H1 (cell line): Measurements from ENCODE around the gene TNFSF18. TPM values are rescaled to one million over a fixed set of nuclear protein-coding genes. Genes with fewer than 3 reads are reported as not detected.

Experiments
- CTCF ChIA-PET: fragments of 300-600 bp; sonication (Branson Sonifier 250); formaldehyde crosslinking; loops from one replicate; lab custom pipeline; 2021; ENCODE audit not compliant: partially characterized antibody; lab: Charles Lee
- POLR2A ChIA-PET: fragments of 300-600 bp; sonication (Branson Sonifier 250); formaldehyde crosslinking; loops from one replicate; lab custom pipeline; 2021; ENCODE audit warnings: inconsistent platforms; ENCODE audit not compliant: partially characterized antibody; lab: Charles Lee
- DNase-seq, 2 experiments: peaks; one replicate each; pipeline versions ENCODE4 v3.0.0 to v3.0.0-alpha.2; 2010 to 2022; ENCODE audit warnings: low spot score in 2 of 2, low read depth in 1 of 2, mixed read lengths in 1 of 2
- FAIRE-seq: peaks from 2 replicates; lab custom pipeline; 2011; peaks lifted over from hg19 to GRCh38; lab: Jason Lieb, UNC
- H2AFZ ChIP-seq: 2 replicates; pipeline ENCODE4 v1.8.1; 2012; ENCODE audit warnings: low read length, inconsistent platforms
- H2AK5ac ChIP-seq: 2 replicates; pipeline ENCODE4 v1.6.1; 2013; ENCODE audit warnings: low read depth, low read length
- H2BK120ac ChIP-seq: replicated peaks from 2 replicates; pipeline ENCODE3; 2013; ENCODE audit warnings: low read depth, low read length, inconsistent platforms
- H2BK12ac ChIP-seq: 2 replicates; pipeline ENCODE4 v1.6.1; 2013; ENCODE audit warnings: low read depth, low read length
- H2BK15ac ChIP-seq: 2 replicates; pipeline ENCODE4 v1.6.1; 2013; ENCODE audit warnings: low read length
- H2BK20ac ChIP-seq: 2 replicates; pipeline ENCODE4 v1.6.1; 2013; ENCODE audit warnings: low read length
- H2BK5ac ChIP-seq: 2 replicates; pipeline ENCODE4 v1.6.1; 2013; ENCODE audit warnings: low read depth, low read length
- H3K14ac ChIP-seq: 2 replicates; pipeline ENCODE4 v1.6.1; 2013; ENCODE audit warnings: inconsistent platforms; ENCODE audit not compliant: insufficient read length
- H3K18ac ChIP-seq: 2 replicates; pipeline ENCODE4 v1.6.1; 2013; ENCODE audit warnings: low read length; ENCODE audit errors: extremely low read depth
- H3K23ac ChIP-seq: 2 replicates; pipeline ENCODE4 v1.6.1; 2013; ENCODE audit warnings: inconsistent platforms; ENCODE audit not compliant: insufficient read length
- H3K23me2 ChIP-seq: 2 replicates; pipeline ENCODE4 v1.6.1; 2013; ENCODE audit warnings: low read depth, low read length
- H3K27ac ChIP-seq: 2 replicates; pipeline ENCODE4 v1.6.1; 2011; ENCODE audit warnings: low read depth, low read length, inconsistent platforms
- H3K27me3 ChIP-seq, 4 experiments: replicated peaks in 1 of 4; 1 replicate in 1 of 4; 2 replicates in 3 of 4; pipeline versions ENCODE4 v1.6.1 to v1.8.1; 2011 to 2013; ENCODE audit warnings: low read length in 3 of 4, mild to moderate bottlenecking in 3 of 4, inconsistent platforms in 2 of 4, mixed read lengths in 2 of 4, moderate library complexity in 1 of 4; ENCODE audit not compliant: control insufficient read depth in 3 of 4, insufficient read depth in 3 of 4; ENCODE audit errors: extremely low read depth in 1 of 4
- H3K36me3 ChIP-seq, 4 experiments: 2 replicates each; pipeline versions ENCODE4 v1.6.1 to v1.8.1; 2011 to 2013; ENCODE audit warnings: mild to moderate bottlenecking in 4 of 4, low read length in 3 of 4, moderate library complexity in 2 of 4, control low read depth in 1 of 4, inconsistent platforms in 1 of 4; ENCODE audit not compliant: insufficient read depth in 4 of 4, control insufficient read depth in 2 of 4
- H3K4ac ChIP-seq: replicated peaks from 2 replicates; pipeline ENCODE3; 2013; ENCODE audit warnings: low read length, low read depth, mixed read lengths, inconsistent platforms; ENCODE audit not compliant: insufficient read length
- H3K4me1 ChIP-seq, 4 experiments: replicated peaks in 1 of 4; 1 replicate in 1 of 4; 2 replicates in 3 of 4; pipeline versions ENCODE4 v1.6.1 to v1.8.1; 2011 to 2013; ENCODE audit warnings: low read length in 3 of 4, inconsistent platforms in 2 of 4, mixed read lengths in 1 of 4; ENCODE audit not compliant: insufficient read depth in 4 of 4, control insufficient read depth in 3 of 4
- H3K4me2 ChIP-seq, 2 experiments: 2 replicates each; pipeline versions ENCODE4 v1.6.1 to v1.8.1; 2011 to 2013; ENCODE audit warnings: low read depth in 2 of 2, low read length in 2 of 2, control low read depth in 1 of 2, inconsistent platforms in 1 of 2, mild to moderate bottlenecking in 1 of 2; ENCODE audit not compliant: insufficient read depth in 1 of 2
- H3K4me3 ChIP-seq, 4 experiments: fragments of 200-600, 300-600 bp in 1 of 4; sonication (generic), shearing (Covaris generic), sonication (Bioruptor Twin) in 1 of 4; 2 replicates each; pipeline versions ENCODE4 v1.5.1 to v1.8.1; 2011 to 2016; ENCODE audit warnings: low read length in 4 of 4, low read depth in 3 of 4, control low read depth in 2 of 4, inconsistent platforms in 2 of 4, mild to moderate bottlenecking in 2 of 4, mixed read lengths in 1 of 4, moderate library complexity in 1 of 4; ENCODE audit not compliant: insufficient read depth in 2 of 4; ENCODE audit errors: extremely low read depth in 1 of 4
- H3K56ac ChIP-seq: replicated peaks from 2 replicates; pipeline ENCODE3; 2013; ENCODE audit warnings: low read depth, mild to moderate bottlenecking, mixed read lengths, low read length, inconsistent platforms; ENCODE audit not compliant: insufficient read length
- H3K79me1 ChIP-seq: 2 replicates; pipeline ENCODE4 v1.6.1; 2013; ENCODE audit warnings: low read depth, low read length, control low read depth
- H3K79me2 ChIP-seq, 2 experiments: 2 replicates each; pipeline versions ENCODE4 v1.6.1 to v1.8.1; 2012 to 2013; ENCODE audit warnings: low read length in 2 of 2, mild to moderate bottlenecking in 2 of 2, inconsistent platforms in 1 of 2; ENCODE audit not compliant: insufficient read depth in 2 of 2, control insufficient read depth in 1 of 2
- H3K9ac ChIP-seq, 4 experiments: replicated peaks in 1 of 4; 1 replicate in 1 of 4; 2 replicates in 3 of 4; pipeline versions ENCODE4 v1.6.1 to v1.8.1; 2011 to 2013; ENCODE audit warnings: low read depth in 3 of 4, low read length in 3 of 4, control low read depth in 2 of 4, mild to moderate bottlenecking in 2 of 4, moderate library complexity in 2 of 4, inconsistent platforms in 1 of 4; ENCODE audit errors: extremely low read depth in 1 of 4
- H3K9me3 ChIP-seq, 2 experiments: 2 replicates each; pipeline versions ENCODE4 v1.6.1 to v1.8.1; 2012 to 2013; ENCODE audit warnings: mild to moderate bottlenecking in 2 of 2, moderate library complexity in 2 of 2, control low read depth in 1 of 2, inconsistent platforms in 1 of 2, low read depth in 1 of 2, low read length in 1 of 2, mixed read lengths in 1 of 2; ENCODE audit not compliant: insufficient read depth in 2 of 2
- H4K20me1 ChIP-seq, 2 experiments: replicated peaks in 1 of 2; 2 replicates each; pipeline versions ENCODE3 to v1.8.1; 2011 to 2013; ENCODE audit warnings: inconsistent platforms in 2 of 2, low read length in 2 of 2, mild to moderate bottlenecking in 1 of 2; ENCODE audit not compliant: insufficient read depth in 2 of 2, control insufficient read depth in 1 of 2
- H4K5ac ChIP-seq: 2 replicates; pipeline ENCODE4 v1.6.1; 2013; ENCODE audit warnings: low read length, low read depth, mixed read lengths, inconsistent platforms; ENCODE audit not compliant: insufficient read length
- H4K8ac ChIP-seq: 2 replicates; pipeline ENCODE4 v1.8.0; 2013; ENCODE audit warnings: mild to moderate bottlenecking, moderate library complexity, low read length, inconsistent platforms; ENCODE audit not compliant: insufficient read depth; ENCODE audit errors: extremely low read depth
- H4K91ac ChIP-seq: replicated peaks from 2 replicates; pipeline ENCODE3; 2013; ENCODE audit warnings: low read length, mixed read lengths, inconsistent platforms; ENCODE audit not compliant: insufficient read length
- BACH1 ChIP-seq: IDR thresholded peaks from 2 replicates; pipeline ENCODE4 v1.6.1; 2012; ENCODE audit warnings: low read length, improper control_type of control experiment
- CTBP2 ChIP-seq: IDR thresholded peaks from 2 replicates; pipeline ENCODE4 v1.7.0; 2011; ENCODE audit warnings: borderline replicate concordance, mild to moderate bottlenecking, moderate library complexity, mixed read lengths, low read length; ENCODE audit not compliant: insufficient read depth, insufficient read length
- EGR1 ChIP-seq: IDR thresholded peaks from 2 replicates; pipeline ENCODE4 v1.6.1; 2011; ENCODE audit warnings: low read depth, low read length, borderline replicate concordance
- EZH2 ChIP-seq: fragments of 200-600 bp; sonication (generic); IDR thresholded peaks from 2 replicates; pipeline ENCODE4 v1.7.1; 2012; ENCODE audit warnings: low read depth, mild to moderate bottlenecking, moderate library complexity, low read length, inconsistent platforms; ENCODE audit not compliant: severe bottlenecking
- GTF2F1 ChIP-seq: IDR thresholded peaks from 2 replicates; pipeline ENCODE4 v1.6.1; 2012; ENCODE audit warnings: low read depth, low read length, improper control_type of control experiment, borderline replicate concordance
- HDAC6 ChIP-seq: IDR thresholded peaks from one replicate; pipeline ENCODE4 v1.7.1; 2012; ENCODE audit warnings: low read depth, mild to moderate bottlenecking, inconsistent platforms, low read length, moderate library complexity
- MAFK ChIP-seq: IDR thresholded peaks from 2 replicates; pipeline ENCODE4 v1.6.1; 2012; ENCODE audit warnings: low read depth, mild to moderate bottlenecking, improper control_type of control experiment, low read length
- POLR2A ChIP-seq, 2 experiments: IDR thresholded peaks; 1 replicate in 1 of 2; 2 replicates in 1 of 2; pipeline ENCODE4 v1.6.1; 2011; ENCODE audit warnings: low read depth in 2 of 2, low read length in 2 of 2, mild to moderate bottlenecking in 2 of 2; ENCODE audit errors: control extremely low read depth in 1 of 2
- RAD21 ChIP-seq, 2 experiments: IDR thresholded peaks in 1 of 2; conservative IDR thresholded peaks in 1 of 2; 2 replicates each; pipeline ENCODE4 v1.6.1; 2011; ENCODE audit warnings: low read depth in 2 of 2, low read length in 2 of 2, improper control_type of control experiment in 1 of 2, inconsistent platforms in 1 of 2, mild to moderate bottlenecking in 1 of 2, moderate library complexity in 1 of 2
- SIN3A ChIP-seq, 2 experiments: IDR thresholded peaks in 1 of 2; conservative IDR thresholded peaks in 1 of 2; 2 replicates each; pipeline ENCODE4 v1.6.1; 2011 to 2012; ENCODE audit warnings: low read length in 2 of 2, improper control_type of control experiment in 1 of 2, low read depth in 1 of 2, mild to moderate bottlenecking in 1 of 2
- SIRT6 ChIP-seq: IDR thresholded peaks from one replicate; pipeline ENCODE4 v1.7.1; 2012; ENCODE audit warnings: low read length, inconsistent platforms
- SUZ12 ChIP-seq: fragments of 200-600 bp; sonication (generic); IDR thresholded peaks from 2 replicates; pipeline ENCODE4 v1.6.1; 2012; ENCODE audit warnings: mild to moderate bottlenecking, inconsistent platforms, low read length, moderate library complexity, mixed read lengths
- TAF7 ChIP-seq: optimal IDR thresholded peaks from 2 replicates; pipeline ENCODE3; 2011; ENCODE audit warnings: low read depth, mild to moderate bottlenecking, inconsistent platforms, low read length, moderate library complexity, borderline replicate concordance
- TBP ChIP-seq: IDR thresholded peaks from 2 replicates; pipeline ENCODE4 v1.6.1; 2011; ENCODE audit warnings: low read depth, low read length, improper control_type of control experiment
- TCF12 ChIP-seq: IDR thresholded peaks from 2 replicates; pipeline ENCODE4 v1.6.1; 2011; ENCODE audit warnings: low read depth, mild to moderate bottlenecking, low read length
- YY1 ChIP-seq: IDR thresholded peaks from 2 replicates; pipeline ENCODE4 v1.6.1; 2011; ENCODE audit warnings: low read depth, mild to moderate bottlenecking, low read length
- polyA plus RNA-seq, 7 experiments: library from polyadenylated mRNA; depleted of rRNA in 3 of 7; stranded (reverse) in 5 of 7; unstranded in 2 of 7; fragments of >200 nt in 5 of 7; fragments of 200-250 nt in 2 of 7; gene quantifications; 1 replicate in 5 of 7; 2 replicates in 1 of 7; 4 replicates in 1 of 7; pipeline versions ENCODE4 v1.2.1 to v1.2.3, GENCODE V29; 2011 to 2013; ENCODE audit warnings: missing spikeins in 2 of 7, mixed read lengths in 2 of 7
- total RNA-seq: library from RNA; stranded (reverse); fragmentation: NEBNext Ultra II Directional; extraction: Animal tissue kit (Norgen Biotek cat#: 25700); gene quantifications from 2 replicates; pipeline ENCODE4 v1.2.1, GENCODE V29; 2021

Gene TNFSF18
- total and polyA plus RNA-seq, 2 of the 8 experiments (the other 6 are each of a cell fraction or from before 2014, with no cell fraction given) = not detected

DNA sequence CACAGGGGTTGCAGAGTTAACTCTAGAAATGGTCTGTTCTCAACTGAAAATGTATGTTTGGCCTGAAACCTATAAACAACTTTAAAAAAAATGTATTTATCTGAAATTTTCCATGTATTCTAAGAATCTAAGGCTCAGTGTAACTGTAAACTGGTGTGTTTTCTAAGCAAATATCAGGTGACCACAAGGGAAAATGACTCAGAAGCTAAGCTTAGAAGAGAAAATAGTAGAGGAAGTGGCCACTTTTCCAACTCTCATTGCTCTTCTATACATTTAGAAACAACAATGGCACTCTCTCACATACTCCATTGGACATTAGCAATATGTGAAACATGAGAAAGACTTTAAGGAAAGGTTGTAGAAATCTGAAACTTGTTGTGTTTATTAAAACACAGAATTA lies 7.5 kb downstream of the TNFSF18 start:
- H3K4me2 ChIP-seq = no peak overlapping the region
- H2BK5ac ChIP-seq = no peak overlapping the region
- no peaks in the 10 kb centered on the region for H3K79me2 ChIP-seq
- no peak overlapping the region for H2AFZ ChIP-seq
- H3K56ac ChIP-seq = no peak overlapping the region
- no peak overlapping the region for H2BK12ac ChIP-seq
- H4K5ac ChIP-seq = no peak overlapping the region
- DNase-seq (no peak), FAIRE-seq (no peak)
- no peak overlapping the region for H3K14ac ChIP-seq
- no peak overlapping the region for H3K9ac ChIP-seq
- no peak overlapping the region for H4K91ac ChIP-seq
- H4K8ac ChIP-seq = no peak overlapping the region
- no peaks in the 10 kb centered on the region for H3K27me3 ChIP-seq
- no peaks in the 10 kb centered on the region for H4K20me1 ChIP-seq
- H3K79me1 ChIP-seq = no peaks in the 10 kb centered on the region
- CTCF ChIA-PET = interaction anchor here (1.0 kb wide), 1 partner anchor 28 kb away, joined by 4 read pairs; no protein-coding TSS in a partner anchor
- no peaks in the 10 kb centered on the region; the same call in 1 of the 2 replicates for H3K23me2 ChIP-seq
- H3K18ac ChIP-seq = no peak overlapping the region
- no peak overlapping the region for H2AK5ac ChIP-seq
- no peaks in the 10 kb centered on the region for H3K9me3 ChIP-seq
- no peaks in the 10 kb centered on the region for H3K4me1 ChIP-seq
- H3K4me3 ChIP-seq = no peak overlapping the region
- H2BK20ac ChIP-seq = no peak overlapping the region
- no peak overlapping the region for H2BK15ac ChIP-seq
- no peak overlapping the region for H3K27ac ChIP-seq
- POLR2A ChIA-PET = no interaction called here
- no peak overlapping the region for H2BK120ac ChIP-seq
- H3K36me3 ChIP-seq = no peaks in the 10 kb centered on the region
- H3K4ac ChIP-seq = no peak overlapping the region
- no peak overlapping the region for H3K23ac ChIP-seq
- no peak for TF ChIP-seq SUZ12
- TF ChIP-seq TAF7 = no peak
- TF ChIP-seq TCF12 = no peak
- no peak for TF ChIP-seq CTBP2
- TF ChIP-seq YY1 = no peak
- TF ChIP-seq GTF2F1 = no peak
- TF ChIP-seq POLR2A (IDR thresholded peaks at IDR 0.05; ENCODE audit: control extremely low read depth in 1 of 2, low read depth in 2 of 2, low read length in 2 of 2) = no peak
- TF ChIP-seq EZH2 = no peak
- TF ChIP-seq BACH1 = no peak
- TF ChIP-seq TBP = no peak
- no peak for TF ChIP-seq EGR1
- TF ChIP-seq RAD21 (IDR thresholded peaks at IDR 0.05 in 1 of 2, conservative IDR thresholded peaks at IDR 0.05 in 1 of 2; ENCODE audit: low read depth in 2 of 2, low read length in 2 of 2) = no peak
- TF ChIP-seq MAFK = no peak
- no peak for TF ChIP-seq HDAC6
- TF ChIP-seq SIN3A (conservative IDR thresholded peaks at IDR 0.05 in 1 of 2, IDR thresholded peaks at IDR 0.05 in 1 of 2; ENCODE audit: low read depth in 1 of 2, low read length in 2 of 2) = no peak
- TF ChIP-seq SIRT6 = no peak
